Transverse colon (tissue), 4 donors: ENCODE data around the gene ISG20. TPM values are rescaled to one million over a fixed set of nuclear protein-coding genes. Genes with fewer than 3 reads are reported as not detected.

Source experiments
- DNase-seq: peaks from one replicate; pipeline ENCODE4 v3.0.0-alpha.2; 2019
- H3K27ac ChIP-seq, 4 donors: fragments of 200-600 bp; sonication (generic); 2 replicates each; pipeline ENCODE4 v1.5.1; 2016 to 2018; ENCODE audit warnings: inconsistent platforms in 4 of 4
- H3K27me3 ChIP-seq: fragments of 200-600 bp; sonication (generic); 2 replicates; pipeline ENCODE4 v1.5.1; 2017; ENCODE audit warnings: inconsistent platforms
- H3K36me3 ChIP-seq, 4 donors: fragments of 200-600 bp; sonication (generic); 2 replicates each; pipeline ENCODE4 v1.5.1; 2017 to 2019; ENCODE audit warnings: inconsistent platforms in 4 of 4
- H3K4me1 ChIP-seq, 4 donors: fragments of 200-600 bp; sonication (generic); 2 replicates each; pipeline ENCODE4 v1.5.1; 2017 to 2020; ENCODE audit warnings: inconsistent platforms in 4 of 4
- H3K4me3 ChIP-seq, 4 donors: fragments of 200-600 bp; sonication (generic); 1 replicate in 1 of 4; 2 replicates in 3 of 4; pipeline versions ENCODE4 v1.5.1 to v1.6.1; 2017 to 2019; ENCODE audit warnings: inconsistent platforms in 4 of 4
- H3K9me3 ChIP-seq, 2 donors: fragments of 200-600 bp; sonication (generic); 2 replicates each; pipeline ENCODE4 v1.5.1; 2017 to 2019; ENCODE audit warnings: inconsistent platforms in 2 of 2
- EP300 ChIP-seq: sonication (generic); formaldehyde crosslinking; IDR thresholded peaks from one replicate; pipeline ENCODE4 v1.6.1; 2017; ENCODE audit warnings: antibody characterized with exemption, low read depth
- POLR2A ChIP-seq: fragments of 450-650 bp; IDR thresholded peaks from one replicate; pipeline ENCODE4 v1.6.1; 2016; ENCODE audit warnings: antibody characterized with exemption, mild to moderate bottlenecking, moderate library complexity
- POLR2AphosphoS5 ChIP-seq, 3 donors: sonication (generic); formaldehyde crosslinking; IDR thresholded peaks; one replicate each; pipeline ENCODE4 v1.6.1; 2016; ENCODE audit warnings: antibody characterized with exemption in 3 of 3
- WGBS, 2 donors: methylation state at CpG; one replicate each; pipeline ENCODE4 v1.1.5; 2018; ENCODE audit warnings: low coverage in 1 of 2; 5-methylcytosine and 5-hydroxymethylcytosine counted together
- in situ Hi-C, 4 donors: fragments of 200-750 bp; cut with MboI; loops; one replicate each; pipeline versions ENCODE4 v1.15.0 to v1.15.1; 2017; ENCODE audit warnings: low sequenced_read_pairs in 3 of 4, low pct_ligation_motif_present in 1 of 4, low pct_unique_long_range_greater_than_20kb in 1 of 4
- intact Hi-C: fragments of 100-400 bp; cut with DNase I; formaldehyde crosslinking; loops from one replicate; pipeline ENCODE4 v1.15.1; 2023; ENCODE audit warnings: low total_unique reads
- total RNA-seq, 4 donors: library from RNA; depleted of rRNA; stranded (reverse); fragments of >200 nt; gene quantifications; one replicate each; pipeline ENCODE4 v1.1.0, GENCODE V29; 2016
- TF ChIP-seq, protein P1 (sequence below), 5 experiments: fragments of 200-600 bp in 3 of 5; fragments of 450-650 bp in 2 of 5; sonication (generic) in 3 of 5; IDR thresholded peaks; 1 replicate in 2 of 5; 2 replicates in 3 of 5; pipeline ENCODE4 v1.5.1; 2016 to 2017; ENCODE audit warnings: antibody characterized with exemption in 5 of 5, inconsistent platforms in 3 of 5, mild to moderate bottlenecking in 2 of 5, moderate library complexity in 1 of 5

Gene ISG20
- total RNA-seq, 4 donors from 2014 or later = 18.7 to 51.9 (median 38.6) TPM

DNA sequence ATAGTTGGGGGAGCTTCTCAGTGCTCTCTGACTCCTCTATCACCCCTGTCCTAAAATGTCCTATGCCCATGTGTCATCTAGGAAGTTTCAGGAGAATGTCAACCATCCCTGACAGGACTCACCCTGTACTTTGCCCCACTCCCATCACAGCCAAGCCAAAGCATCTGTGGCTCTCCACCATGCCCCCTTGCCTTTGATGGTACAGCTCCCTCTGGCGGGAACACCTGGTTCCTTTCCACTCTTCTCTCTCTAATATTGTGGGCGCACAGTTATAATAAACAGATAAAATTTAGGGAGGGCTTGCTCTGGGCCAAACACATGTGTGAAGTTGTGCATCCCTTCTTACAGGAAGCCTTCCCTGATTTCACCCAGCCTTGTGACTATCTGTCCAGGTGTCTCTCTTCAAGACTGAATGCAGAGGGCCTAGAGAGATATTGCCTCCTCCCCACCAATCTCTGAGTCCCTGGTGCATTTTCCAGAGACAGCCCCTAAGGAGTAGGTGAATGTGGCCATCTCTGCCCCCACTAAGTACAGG lies 62.8 kb downstream of the ISG20 start:
- intact Hi-C loops = no loop called here
- no peak for TF ChIP-seq EP300
- TF ChIP-seq, protein P1, sequence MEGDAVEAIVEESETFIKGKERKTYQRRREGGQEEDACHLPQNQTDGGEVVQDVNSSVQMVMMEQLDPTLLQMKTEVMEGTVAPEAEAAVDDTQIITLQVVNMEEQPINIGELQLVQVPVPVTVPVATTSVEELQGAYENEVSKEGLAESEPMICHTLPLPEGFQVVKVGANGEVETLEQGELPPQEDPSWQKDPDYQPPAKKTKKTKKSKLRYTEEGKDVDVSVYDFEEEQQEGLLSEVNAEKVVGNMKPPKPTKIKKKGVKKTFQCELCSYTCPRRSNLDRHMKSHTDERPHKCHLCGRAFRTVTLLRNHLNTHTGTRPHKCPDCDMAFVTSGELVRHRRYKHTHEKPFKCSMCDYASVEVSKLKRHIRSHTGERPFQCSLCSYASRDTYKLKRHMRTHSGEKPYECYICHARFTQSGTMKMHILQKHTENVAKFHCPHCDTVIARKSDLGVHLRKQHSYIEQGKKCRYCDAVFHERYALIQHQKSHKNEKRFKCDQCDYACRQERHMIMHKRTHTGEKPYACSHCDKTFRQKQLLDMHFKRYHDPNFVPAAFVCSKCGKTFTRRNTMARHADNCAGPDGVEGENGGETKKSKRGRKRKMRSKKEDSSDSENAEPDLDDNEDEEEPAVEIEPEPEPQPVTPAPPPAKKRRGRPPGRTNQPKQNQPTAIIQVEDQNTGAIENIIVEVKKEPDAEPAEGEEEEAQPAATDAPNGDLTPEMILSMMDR (IDR thresholded peaks at IDR 0.05) = peak in 1 of 5 experiments; percentile 15
- Histone ChIP-seq H3K9me3 (no peaks in the 10 kb centered on the region), H3K27ac (no peak overlapping the region), H3K4me3 (no peak overlapping the region), H3K27me3 (peaks cover 26% of the 10 kb centered on the region), H3K36me3 (no peaks in the 10 kb centered on the region), H3K4me1 (peaks cover 0 to 12% (median 4%) of the 10 kb centered on the region in 4 donors)
- in situ Hi-C loops = no loop called here
- WGBS, 2 donors = 50 to 77% methylated on average over 1 to 2 of the region's 2 CpGs
- DNase-seq = peak; percentile 33

DNA sequence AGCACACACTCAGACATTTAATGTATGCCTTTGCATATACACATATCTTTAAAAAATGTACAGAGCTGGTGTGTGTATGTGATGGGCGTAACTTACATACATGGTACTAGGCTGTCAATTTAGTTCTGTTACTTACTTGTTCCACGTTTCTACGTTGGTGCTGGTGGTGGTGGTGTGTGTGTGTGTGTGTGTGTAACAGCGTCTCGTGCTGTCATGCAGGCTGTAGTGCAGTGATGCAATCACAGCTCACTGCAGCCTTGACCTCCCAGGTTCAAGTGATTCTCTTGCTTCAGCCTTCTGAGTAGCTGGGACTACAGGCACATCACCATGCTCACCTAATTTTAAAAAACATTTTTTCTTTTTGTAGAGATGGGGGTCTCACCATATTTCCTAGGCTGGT lies 64.2 kb downstream of the ISG20 start:
- peaks cover 39% of the 10 kb centered on the region for H3K27me3 ChIP-seq
- peaks cover 0 to 12% (median 4%) of the 10 kb centered on the region in 4 donors for H3K4me1 ChIP-seq
- H3K9me3 ChIP-seq = no peaks in the 10 kb centered on the region
- no peaks in the 10 kb centered on the region for H3K36me3 ChIP-seq
- intact Hi-C loops (no loop called here), in situ Hi-C loops (no loop called here)
- 50 to 63% methylated on average over 3 to 5 of the region's 5 CpGs for WGBS, 2 donors
- TF ChIP-seq POLR2AphosphoS5 (IDR thresholded peaks at IDR 0.05) = no peak
- no peak for TF ChIP-seq POLR2A
- no peak for TF ChIP-seq EP300
- TF ChIP-seq, protein P1 (IDR thresholded peaks at IDR 0.05) = no peak
- H3K4me3 ChIP-seq = no peak overlapping the region
- no peak overlapping the region for H3K27ac ChIP-seq
- DNase-seq = no peak

DNA sequence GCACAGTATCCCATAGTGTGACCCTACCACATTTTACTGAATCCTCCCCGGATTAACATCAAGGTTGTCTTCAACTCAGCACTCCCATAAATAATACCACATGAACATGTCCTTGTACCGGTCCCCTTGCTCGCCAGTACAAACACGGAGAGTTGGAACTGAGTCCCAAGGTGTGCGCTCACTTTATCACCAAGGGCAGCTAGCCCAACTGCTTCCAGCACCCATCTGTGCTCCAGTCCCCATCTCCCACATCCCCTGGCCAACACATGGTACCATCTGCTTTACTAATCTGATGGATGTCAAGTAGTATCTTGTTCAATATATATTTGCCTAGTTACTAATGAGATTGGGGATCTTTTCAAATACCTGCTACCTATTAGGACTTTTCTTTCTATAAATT lies 64.7 kb downstream of the ISG20 start:
- H3K36me3 ChIP-seq = no peaks in the 10 kb centered on the region

DNA sequence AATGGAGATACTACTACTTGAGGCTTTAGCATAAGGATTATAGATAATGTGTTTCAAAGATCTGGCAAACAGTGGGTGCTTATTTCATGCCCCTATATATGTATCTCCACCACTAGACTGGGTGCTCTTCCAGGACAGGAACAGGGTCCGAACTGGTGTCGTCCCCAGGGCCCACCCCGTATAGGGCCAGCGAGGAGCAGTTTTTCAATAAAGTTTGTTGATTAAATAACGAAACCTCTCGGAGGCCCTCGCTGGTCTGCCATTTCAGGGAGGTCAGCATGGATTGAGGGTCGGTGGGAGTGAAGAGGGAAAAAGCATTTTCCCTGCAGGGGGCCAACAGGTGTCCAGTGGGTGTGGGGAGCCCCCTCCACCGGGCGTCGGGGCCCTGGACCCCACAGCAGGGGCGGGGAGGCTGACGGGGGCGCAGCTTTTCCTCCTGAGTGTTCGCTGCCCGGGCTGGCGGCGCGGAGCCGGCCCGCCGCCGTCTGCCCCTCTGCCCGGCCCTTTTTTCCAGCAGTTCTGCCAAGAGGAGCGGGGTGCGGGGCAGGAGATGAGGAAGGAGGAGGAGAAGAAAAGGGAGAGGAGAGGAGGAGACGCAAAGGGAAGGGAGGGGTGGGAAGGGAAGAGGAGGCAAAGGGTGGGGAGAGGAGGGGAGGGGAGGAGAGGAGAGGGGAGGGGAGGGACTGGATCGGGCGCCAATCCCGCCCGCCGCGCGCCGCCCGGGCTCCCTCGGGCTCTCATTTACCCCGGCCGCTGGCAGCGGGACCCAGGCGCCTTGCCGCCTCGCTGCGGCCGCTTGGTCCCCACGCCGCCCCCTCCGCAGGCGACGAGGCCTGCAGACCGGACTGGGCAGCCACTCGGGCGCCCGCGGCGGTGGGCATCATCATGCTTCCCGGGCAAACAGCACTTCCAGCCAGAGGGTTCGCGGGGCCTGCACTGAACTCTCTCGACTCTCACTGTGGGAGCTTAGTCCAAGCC lies 66.3 kb downstream of the ISG20 start:
- peak; percentile 23 for DNase-seq
- Histone ChIP-seq H3K27ac (peak overlapping the region in 2 of 4 donors; percentile 41 to 50), H3K9me3 (no peaks in the 10 kb centered on the region), H3K4me3 (peak overlapping the region; percentile 29 to 52 (median 36)), H3K36me3 (no peaks in the 10 kb centered on the region), H3K27me3 (peaks cover 53% of the 10 kb centered on the region), H3K4me1 (peaks cover 0 to 12% (median 4%) of the 10 kb centered on the region in 4 donors)
- TF ChIP-seq EP300 (no peak), POLR2AphosphoS5 (IDR thresholded peaks at IDR 0.05) (no peak), POLR2A (no peak)
- TF ChIP-seq, protein P1 (IDR thresholded peaks at IDR 0.05) = no peak
- in situ Hi-C loops (no loop called here), intact Hi-C loops (no loop called here)
- 15 to 45% methylated on average over 2 to 47 of the region's 60 CpGs for WGBS, 2 donors

More for the DNA sequence above, 64.7 kb downstream of the ISG20 start:
- DNase-seq = no peak
- TF ChIP-seq EP300 = no peak
- peaks cover 43% of the 10 kb centered on the region for H3K27me3 ChIP-seq
- no peak overlapping the region for H3K27ac ChIP-seq
- H3K4me3 ChIP-seq = no peak overlapping the region
- H3K9me3 ChIP-seq = no peaks in the 10 kb centered on the region
- 94 to 100% methylated on average over 2 to 5 of the region's 5 CpGs for WGBS, 2 donors
- peaks cover 0 to 12% (median 4%) of the 10 kb centered on the region in 4 donors for H3K4me1 ChIP-seq
- intact Hi-C loops (no loop called here), in situ Hi-C loops (no loop called here)
